Measurements from ENCODE around the gene HS6ST2. TPM values are rescaled to one million over a fixed set of nuclear protein-coding genes. Genes with fewer than 3 reads are reported as not detected.

Gene HS6ST2
- total and polyA plus RNA-seq, 3 donors from 2014 or later = 3.7 to 13.3 (median 7.6) TPM

DNA sequence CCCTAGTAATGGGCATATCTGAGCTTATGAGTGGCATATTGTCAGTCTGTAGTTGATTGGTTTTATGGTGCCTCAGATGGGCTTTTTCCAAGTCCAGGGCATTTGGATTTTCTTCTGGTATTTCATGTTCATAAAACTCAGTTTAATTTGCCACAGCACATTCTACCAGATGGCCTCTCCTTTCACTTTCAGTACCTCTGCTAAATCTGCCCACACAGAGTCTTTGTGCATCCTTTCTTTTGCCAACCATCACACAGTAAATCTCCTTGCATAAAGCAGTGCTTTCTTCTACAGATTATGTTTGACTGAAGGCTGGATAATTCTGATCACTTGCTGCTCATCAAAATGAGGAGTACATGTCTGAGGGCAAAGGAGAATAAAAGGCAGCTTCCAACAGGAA, 98.2 kb downstream of the HS6ST2 start:
- Histone ChIP-seq H3K27me3 (no peaks in the 10 kb centered on the region), H3K4me1 (no peaks in the 10 kb centered on the region), H3K4me3 (no peak overlapping the region), H3K36me3 (ENCODE audit: low read depth, missing control alignments) (no peaks in the 10 kb centered on the region), H3K27ac (no peak overlapping the region), H3K9me3 (no peaks in the 10 kb centered on the region)
- no peak for DNase-seq
- TF ChIP-seq POLR2A (IDR thresholded peaks at IDR 0.05) = no peak
- TF ChIP-seq, protein P1, sequence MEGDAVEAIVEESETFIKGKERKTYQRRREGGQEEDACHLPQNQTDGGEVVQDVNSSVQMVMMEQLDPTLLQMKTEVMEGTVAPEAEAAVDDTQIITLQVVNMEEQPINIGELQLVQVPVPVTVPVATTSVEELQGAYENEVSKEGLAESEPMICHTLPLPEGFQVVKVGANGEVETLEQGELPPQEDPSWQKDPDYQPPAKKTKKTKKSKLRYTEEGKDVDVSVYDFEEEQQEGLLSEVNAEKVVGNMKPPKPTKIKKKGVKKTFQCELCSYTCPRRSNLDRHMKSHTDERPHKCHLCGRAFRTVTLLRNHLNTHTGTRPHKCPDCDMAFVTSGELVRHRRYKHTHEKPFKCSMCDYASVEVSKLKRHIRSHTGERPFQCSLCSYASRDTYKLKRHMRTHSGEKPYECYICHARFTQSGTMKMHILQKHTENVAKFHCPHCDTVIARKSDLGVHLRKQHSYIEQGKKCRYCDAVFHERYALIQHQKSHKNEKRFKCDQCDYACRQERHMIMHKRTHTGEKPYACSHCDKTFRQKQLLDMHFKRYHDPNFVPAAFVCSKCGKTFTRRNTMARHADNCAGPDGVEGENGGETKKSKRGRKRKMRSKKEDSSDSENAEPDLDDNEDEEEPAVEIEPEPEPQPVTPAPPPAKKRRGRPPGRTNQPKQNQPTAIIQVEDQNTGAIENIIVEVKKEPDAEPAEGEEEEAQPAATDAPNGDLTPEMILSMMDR (IDR thresholded peaks at IDR 0.05) = no peak
- intact Hi-C loops (cut with DNase I; ENCODE audit: low total_unique reads) = no loop called here

DNA sequence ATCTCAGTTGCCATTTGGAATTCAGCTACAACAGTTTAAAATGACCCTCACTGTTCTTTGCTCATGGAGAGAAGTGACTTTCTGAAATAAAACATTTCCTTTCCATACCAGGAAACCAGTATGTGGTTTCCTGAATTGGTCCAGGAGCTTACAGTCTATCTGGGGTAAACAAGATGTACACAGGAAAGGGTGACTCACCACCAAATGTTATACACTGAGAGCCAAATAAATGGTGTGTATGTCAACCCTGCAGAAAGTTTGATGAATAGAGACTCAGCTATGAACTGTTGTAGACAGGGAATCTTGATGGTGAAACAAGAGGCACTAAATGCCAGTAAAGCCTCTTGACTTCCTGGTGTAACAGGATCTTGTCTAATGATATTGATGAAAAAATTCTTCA, 100.4 kb downstream of the HS6ST2 start:
- Histone ChIP-seq H3K27me3 (no peaks in the 10 kb centered on the region), H3K4me1 (no peaks in the 10 kb centered on the region), H3K9me3 (no peaks in the 10 kb centered on the region), H3K4me3 (no peak overlapping the region), H3K36me3 (ENCODE audit: low read depth, missing control alignments) (no peaks in the 10 kb centered on the region), H3K27ac (no peak overlapping the region)
- no peak for DNase-seq
- no peak for TF ChIP-seq POLR2A (IDR thresholded peaks at IDR 0.05)
- TF ChIP-seq, protein P1 (IDR thresholded peaks at IDR 0.05) = no peak
- intact Hi-C loops (cut with DNase I; ENCODE audit: low total_unique reads) = no loop called here

DNA sequence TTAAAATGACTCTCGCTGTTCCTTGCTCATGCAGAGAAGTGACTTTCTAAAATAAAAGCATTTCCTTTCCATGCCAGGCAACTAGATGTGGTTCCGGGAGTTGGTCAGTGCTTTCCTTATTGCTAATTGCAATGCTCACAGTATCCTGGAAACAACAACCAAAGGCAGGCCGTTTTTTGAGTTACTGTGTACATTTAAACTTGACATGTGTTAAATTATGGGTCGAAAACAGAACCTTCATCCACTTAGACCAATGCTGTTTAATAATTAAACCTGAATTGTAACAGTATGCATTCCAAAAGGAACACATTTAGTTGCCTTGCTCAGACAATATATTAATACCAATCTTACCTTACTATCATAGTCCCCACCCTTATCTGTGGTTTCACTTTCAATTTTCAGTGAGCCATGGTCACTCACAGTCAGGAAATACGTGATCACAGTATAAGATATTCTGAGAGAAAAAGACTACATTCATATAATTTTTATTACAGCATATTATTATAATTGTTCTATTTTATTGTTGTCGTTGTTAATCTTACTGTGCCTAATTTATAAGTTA, 102.6 kb downstream of the HS6ST2 start:
- Histone ChIP-seq H3K27ac (no peak overlapping the region), H3K9me3 (no peaks in the 10 kb centered on the region), H3K36me3 (ENCODE audit: low read depth, missing control alignments) (no peaks in the 10 kb centered on the region), H3K4me3 (no peak overlapping the region), H3K4me1 (no peaks in the 10 kb centered on the region), H3K27me3 (no peaks in the 10 kb centered on the region)
- WGBS, 2 donors = 60 to 65% methylated on average over 6 of the region's 6 CpGs
- intact Hi-C loops (cut with DNase I; ENCODE audit: low total_unique reads) = no loop called here
- no peak for TF ChIP-seq POLR2A (IDR thresholded peaks at IDR 0.05)
- TF ChIP-seq, protein P1 (IDR thresholded peaks at IDR 0.05) = no peak
- no peak for DNase-seq

DNA sequence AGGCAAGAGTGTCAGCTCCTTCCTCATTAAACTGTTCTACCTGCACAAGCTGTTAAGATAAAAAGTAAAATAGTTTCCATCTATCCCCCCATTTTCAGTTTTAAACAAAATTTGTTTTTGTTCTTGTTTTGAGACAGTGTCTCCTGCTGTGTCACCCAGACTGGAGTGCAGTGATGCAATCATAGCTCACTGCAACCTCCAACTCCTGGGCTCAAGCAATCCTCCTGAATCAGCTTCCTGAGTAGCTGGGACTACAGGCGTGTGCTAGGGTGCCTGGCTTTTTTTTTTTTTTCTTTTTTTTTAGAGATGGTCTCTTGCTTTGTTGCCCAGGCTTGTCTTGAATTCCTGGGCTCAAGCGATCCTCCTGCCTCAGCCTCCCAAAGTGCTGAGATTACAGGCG, 105.4 kb downstream of the HS6ST2 start:
- WGBS, 2 donors = 93 to 100% methylated on average over 1 to 3 of the region's 3 CpGs
- Histone ChIP-seq H3K27me3 (no peaks in the 10 kb centered on the region), H3K4me3 (no peak overlapping the region), H3K27ac (no peak overlapping the region), H3K9me3 (no peaks in the 10 kb centered on the region), H3K36me3 (ENCODE audit: low read depth, missing control alignments) (no peaks in the 10 kb centered on the region), H3K4me1 (no peaks in the 10 kb centered on the region)
- TF ChIP-seq, protein P1 (IDR thresholded peaks at IDR 0.05) = no peak
- TF ChIP-seq POLR2A (IDR thresholded peaks at IDR 0.05) = no peak
- no peak for DNase-seq
- intact Hi-C loops (cut with DNase I; ENCODE audit: low total_unique reads) = no loop called here

DNA sequence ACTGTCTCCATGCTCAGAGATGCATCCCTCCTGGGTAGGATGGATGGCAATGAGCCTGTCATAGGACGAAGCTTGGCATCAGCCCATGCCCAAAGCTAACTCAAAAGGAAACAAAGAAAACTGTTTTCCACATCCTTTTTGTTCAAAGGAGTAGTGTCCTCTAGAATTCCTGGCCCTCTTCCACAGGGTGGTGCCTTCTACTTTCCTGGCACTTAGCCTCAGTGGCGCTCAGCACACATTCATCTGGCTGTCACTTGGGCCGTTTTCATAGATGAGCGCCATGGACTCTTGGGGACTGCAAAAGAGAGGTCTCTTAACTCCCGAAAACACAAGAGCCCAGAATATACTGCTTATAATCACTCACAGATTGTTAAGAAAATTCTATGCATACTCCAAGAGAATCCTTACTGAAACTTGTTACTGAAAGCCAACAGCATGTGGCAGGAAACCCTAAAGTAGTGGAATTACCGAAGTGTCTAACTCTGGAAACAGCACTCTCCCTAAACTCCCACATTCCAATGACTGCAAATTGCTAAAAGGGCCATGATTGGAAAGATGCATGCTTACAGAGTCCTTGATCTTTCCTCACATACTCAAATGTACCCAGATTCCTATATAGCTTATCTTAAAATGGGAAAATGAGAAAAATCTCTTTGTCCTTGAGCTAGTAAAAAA, 110.0 kb downstream of the HS6ST2 start:
- Histone ChIP-seq H3K27ac (no peak overlapping the region), H3K9me3 (no peaks in the 10 kb centered on the region), H3K27me3 (no peaks in the 10 kb centered on the region), H3K4me1 (no peaks in the 10 kb centered on the region), H3K36me3 (ENCODE audit: low read depth, missing control alignments) (no peaks in the 10 kb centered on the region), H3K4me3 (no peak overlapping the region)
- DNase-seq = peak; percentile 28
- intact Hi-C loops (cut with DNase I; ENCODE audit: low total_unique reads) = no loop called here
- 43 to 46% methylated on average over 5 to 6 of the region's 6 CpGs for WGBS, 2 donors
- no peak for TF ChIP-seq POLR2A (IDR thresholded peaks at IDR 0.05)
- TF ChIP-seq, protein P1 (IDR thresholded peaks at IDR 0.05) = no peak

All from testis (tissue), 3 donors.